ENCODE measurements around the gene NEK6.

Gene NEK6

DNA sequence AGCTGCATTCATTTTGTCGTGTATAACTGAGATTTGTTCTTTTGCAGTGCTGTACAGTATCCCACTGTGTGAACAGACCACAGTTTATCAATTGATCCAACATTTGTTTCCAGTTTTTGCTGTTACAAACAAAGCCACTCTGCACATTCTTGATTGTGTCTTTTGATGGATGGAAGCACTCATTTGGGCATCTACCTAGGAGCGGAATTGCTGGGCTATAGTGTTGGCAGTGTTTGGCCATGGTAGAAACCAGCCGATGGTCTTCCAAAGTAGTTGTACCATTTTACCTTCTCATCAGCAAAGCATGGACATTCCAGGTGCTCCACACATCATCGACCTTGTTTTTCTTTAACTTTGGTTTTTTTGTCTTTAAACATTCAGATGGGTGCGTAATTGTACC is 79.8 kb downstream of the NEK6 start:
- DNase-seq (ENCODE audit: low read depth), result no peak
- H3K4me3 ChIP-seq (ENCODE audit: control insufficient read depth, low read depth, low read length), result no peak overlapping the region
- TF ChIP-seq, protein P1, sequence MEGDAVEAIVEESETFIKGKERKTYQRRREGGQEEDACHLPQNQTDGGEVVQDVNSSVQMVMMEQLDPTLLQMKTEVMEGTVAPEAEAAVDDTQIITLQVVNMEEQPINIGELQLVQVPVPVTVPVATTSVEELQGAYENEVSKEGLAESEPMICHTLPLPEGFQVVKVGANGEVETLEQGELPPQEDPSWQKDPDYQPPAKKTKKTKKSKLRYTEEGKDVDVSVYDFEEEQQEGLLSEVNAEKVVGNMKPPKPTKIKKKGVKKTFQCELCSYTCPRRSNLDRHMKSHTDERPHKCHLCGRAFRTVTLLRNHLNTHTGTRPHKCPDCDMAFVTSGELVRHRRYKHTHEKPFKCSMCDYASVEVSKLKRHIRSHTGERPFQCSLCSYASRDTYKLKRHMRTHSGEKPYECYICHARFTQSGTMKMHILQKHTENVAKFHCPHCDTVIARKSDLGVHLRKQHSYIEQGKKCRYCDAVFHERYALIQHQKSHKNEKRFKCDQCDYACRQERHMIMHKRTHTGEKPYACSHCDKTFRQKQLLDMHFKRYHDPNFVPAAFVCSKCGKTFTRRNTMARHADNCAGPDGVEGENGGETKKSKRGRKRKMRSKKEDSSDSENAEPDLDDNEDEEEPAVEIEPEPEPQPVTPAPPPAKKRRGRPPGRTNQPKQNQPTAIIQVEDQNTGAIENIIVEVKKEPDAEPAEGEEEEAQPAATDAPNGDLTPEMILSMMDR (conservative IDR thresholded peaks at IDR 0.05; ENCODE audit: control insufficient read depth, insufficient read depth, low read depth, low read length), result no peak

DNA sequence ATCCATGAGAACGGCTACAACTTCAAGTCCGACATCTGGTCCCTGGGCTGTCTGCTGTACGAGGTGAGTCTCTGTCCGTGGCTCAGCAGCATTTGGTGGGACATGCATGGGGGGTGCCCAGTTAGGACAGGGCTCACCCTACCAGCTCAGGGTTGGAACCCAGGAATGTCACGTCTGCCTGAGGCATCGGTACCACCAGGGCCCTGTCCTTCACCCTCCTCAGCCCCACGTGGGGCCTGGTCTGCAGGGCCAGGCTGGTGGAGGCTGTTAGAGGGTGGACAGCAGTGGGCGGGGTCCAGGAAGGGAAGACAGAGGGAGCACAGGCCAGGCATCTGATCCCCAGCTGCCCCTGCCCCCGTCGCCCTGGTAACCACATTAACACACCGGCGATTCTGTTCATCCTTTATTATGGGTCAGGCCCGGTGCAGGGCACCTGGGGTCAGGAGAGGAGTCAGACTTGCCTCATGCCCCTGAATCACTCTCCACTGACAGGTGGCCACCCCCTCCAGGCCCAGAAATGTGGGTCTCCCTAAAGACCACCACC is 81.9 kb downstream of the NEK6 start:
- TF ChIP-seq, protein P1 (conservative IDR thresholded peaks at IDR 0.05; ENCODE audit: control insufficient read depth, insufficient read depth, low read depth, low read length), result no peak
- no peak overlapping the region for H3K4me3 ChIP-seq (ENCODE audit: control insufficient read depth, low read depth, low read length)
- DNase-seq (ENCODE audit: low read depth), result no peak

DNA sequence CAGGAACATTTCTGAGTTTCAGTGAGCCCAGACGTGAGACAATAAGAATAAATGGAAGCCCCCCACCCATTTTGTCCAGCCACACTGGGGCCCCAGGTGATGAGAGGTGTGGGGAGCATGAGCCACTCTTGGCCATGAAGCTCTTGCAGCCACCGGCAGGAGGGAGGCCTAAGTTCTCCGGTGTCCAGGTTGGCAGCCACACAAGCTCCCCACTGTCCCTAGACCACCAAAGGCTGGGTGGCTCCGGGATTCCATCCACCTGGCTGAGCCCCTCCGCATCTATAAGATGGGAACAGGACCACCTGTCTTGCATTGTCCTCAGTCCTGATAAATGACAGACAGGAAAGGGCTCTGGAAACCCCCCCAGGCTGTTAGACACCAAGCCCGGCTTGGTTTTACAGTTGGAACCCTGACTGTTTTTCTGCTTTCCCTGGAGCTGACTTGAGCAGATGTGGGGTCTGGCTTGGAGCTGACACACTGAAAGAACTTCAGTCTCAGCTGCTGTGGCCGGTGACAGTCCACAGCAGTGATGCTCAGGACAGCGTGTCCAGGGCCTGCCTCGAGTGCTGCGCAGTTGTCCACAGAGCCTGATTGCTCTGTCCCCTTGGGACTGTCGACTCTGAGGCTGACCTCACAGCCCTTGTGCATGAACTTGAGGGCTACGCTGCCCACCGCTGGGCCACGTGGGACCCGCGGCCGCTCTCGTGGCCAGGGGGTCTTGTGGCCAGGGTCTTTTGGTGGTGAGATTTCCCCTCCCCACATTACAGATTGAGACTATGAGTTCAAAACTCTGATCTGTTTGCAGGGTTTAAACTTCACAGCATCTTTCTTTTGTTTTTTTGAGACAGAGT is 82.7 kb downstream of the NEK6 start:
- no peak overlapping the region for H3K4me3 ChIP-seq (ENCODE audit: control insufficient read depth, low read depth, low read length)
- TF ChIP-seq, protein P1 (conservative IDR thresholded peaks at IDR 0.05; ENCODE audit: control insufficient read depth, insufficient read depth, low read depth, low read length), result no peak
- no peak for DNase-seq (ENCODE audit: low read depth)

DNA sequence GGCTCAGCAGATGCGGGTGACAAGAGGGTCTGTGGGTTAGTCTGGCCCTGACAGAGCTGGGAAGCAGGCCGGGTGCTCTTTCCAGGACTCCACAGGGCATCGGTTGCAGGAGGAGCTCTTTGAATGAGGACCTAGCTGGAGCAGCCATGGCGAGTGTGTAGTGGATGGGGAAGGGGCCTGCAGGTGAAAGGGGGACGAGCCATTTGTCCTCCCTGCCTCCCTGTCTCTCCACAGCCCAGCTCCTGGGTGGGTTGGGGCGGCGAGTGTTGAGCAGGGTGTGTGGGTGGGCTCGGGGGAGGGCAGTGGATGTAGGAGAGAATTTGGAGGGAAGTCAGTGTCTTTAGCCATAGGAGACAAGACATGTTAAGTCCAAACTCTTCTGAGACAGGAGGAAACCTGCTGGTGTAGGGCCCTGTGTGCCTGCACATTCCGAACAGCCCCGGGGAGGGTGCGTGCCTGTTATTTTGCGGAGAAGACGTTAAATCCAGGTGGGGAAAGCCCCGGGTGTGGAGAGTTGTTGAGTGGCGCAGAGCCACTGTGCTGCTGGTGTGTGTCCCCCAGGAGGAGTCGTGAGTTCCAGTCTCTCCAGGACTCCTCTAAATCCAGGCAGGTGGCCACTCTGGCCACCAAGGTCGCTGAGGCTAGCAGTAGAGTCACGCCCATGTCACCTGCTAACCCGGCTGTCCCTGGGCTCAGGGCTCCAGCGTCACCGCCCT is 83.9 kb downstream of the NEK6 start:
- DNase-seq (ENCODE audit: low read depth), result no peak
- no peak overlapping the region for H3K4me3 ChIP-seq (ENCODE audit: control insufficient read depth, low read depth, low read length)
- TF ChIP-seq, protein P1 (conservative IDR thresholded peaks at IDR 0.05; ENCODE audit: control insufficient read depth, insufficient read depth, low read depth, low read length), result no peak

DNA sequence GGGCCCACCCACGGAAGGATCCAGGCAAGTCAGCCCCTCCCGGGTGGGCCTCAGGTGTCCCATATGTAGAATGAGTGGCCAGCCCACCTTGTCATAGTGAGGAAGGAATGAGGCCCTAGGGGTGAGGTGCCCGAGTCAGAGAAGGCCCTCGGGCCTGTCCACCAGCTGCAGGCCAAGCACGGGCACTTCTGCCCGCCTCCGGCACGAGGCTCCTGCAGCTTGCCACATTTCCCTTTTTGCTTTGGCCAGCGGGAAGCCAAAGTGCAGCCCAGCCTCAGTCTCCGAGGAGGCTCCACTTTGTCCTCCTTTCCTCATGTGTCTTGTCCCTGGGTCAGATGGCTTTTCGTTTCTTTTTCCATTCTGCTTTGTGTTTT is 84.6 kb downstream of the NEK6 start:
- TF ChIP-seq, protein P1 (conservative IDR thresholded peaks at IDR 0.05; ENCODE audit: control insufficient read depth, insufficient read depth, low read depth, low read length), result no peak
- no peak overlapping the region for H3K4me3 ChIP-seq (ENCODE audit: control insufficient read depth, low read depth, low read length)

DNA sequence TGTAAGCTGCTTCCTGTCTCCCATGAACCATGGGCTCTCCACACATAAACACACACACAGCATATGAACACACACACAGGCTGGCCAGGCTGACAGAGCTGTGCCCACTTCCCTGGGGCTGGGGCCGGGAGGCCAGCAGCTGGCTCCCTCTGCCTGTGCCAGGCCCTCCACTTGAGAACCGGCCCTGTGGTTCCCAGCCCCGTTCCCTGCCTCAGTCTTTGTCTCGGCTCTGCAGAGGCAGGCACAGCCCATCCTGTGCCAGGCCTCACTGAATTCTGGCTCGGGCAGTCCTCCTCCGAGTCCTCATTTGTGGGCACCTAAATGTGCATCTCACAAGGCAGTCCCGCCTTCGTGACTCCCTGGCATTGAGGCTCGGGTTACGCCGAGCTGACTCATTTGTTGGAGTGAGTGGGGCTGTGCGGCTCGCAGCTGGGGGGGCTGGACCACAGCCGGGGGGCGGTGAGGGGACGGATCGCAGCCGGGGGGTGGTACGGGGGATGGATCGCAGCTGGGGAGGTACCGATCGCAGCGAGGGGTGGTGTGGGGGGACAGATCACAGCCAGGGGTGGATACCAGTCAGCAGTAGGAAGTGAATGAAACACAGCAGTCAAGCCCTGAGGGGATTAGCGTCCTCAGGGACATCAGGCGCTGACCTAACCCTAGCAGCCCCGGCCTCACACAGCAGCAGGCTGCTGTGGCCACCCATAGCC is 85.2 kb downstream of the NEK6 start:
- DNase-seq (ENCODE audit: low read depth), result peak; percentile 89
- TF ChIP-seq, protein P1 (conservative IDR thresholded peaks at IDR 0.05; ENCODE audit: control insufficient read depth, insufficient read depth, low read depth, low read length), result no peak
- H3K4me3 ChIP-seq (ENCODE audit: control insufficient read depth, low read depth, low read length), result no peak overlapping the region

More for the DNA sequence above, 84.6 kb downstream of the NEK6 start:
- no peak for DNase-seq (ENCODE audit: low read depth)
